AG04449 (cell line): ENCODE measurements around the gene PLXNA4.

Experiments
- CTCF ChIA-PET: fragments of 350-600 bp; formaldehyde crosslinking; extraction: SDS; loops from one replicate; lab custom pipeline; 2021; ENCODE audit warnings: antibody characterized with exemption; lab: Yijun Ruan, JAX
- POLR2A ChIA-PET: fragments of 400-600, 350-600 bp; formaldehyde crosslinking; extraction: SDS; loops from one replicate; lab custom pipeline; 2020; ENCODE audit warnings: antibody characterized with exemption, inconsistent platforms; lab: Yijun Ruan, JAX
- DNase-seq: peaks from one replicate; pipeline ENCODE4 v3.0.0-alpha.2; 2010; ENCODE audit warnings: low read depth, low spot score
- H3K4me3 ChIP-seq: 2 replicates; pipeline ENCODE4 v1.5.1; 2011; ENCODE audit warnings: low read depth, mild to moderate bottlenecking, control low read depth, low read length
- CTCF ChIP-seq: IDR thresholded peaks from one replicate; pipeline ENCODE4 v1.5.1; 2011; ENCODE audit warnings: mild to moderate bottlenecking, moderate library complexity, low read length, control low read depth, inconsistent platforms; ENCODE audit not compliant: insufficient read depth; ENCODE audit errors: missing control alignments

The PLXNA4 gene

GRCh38 chr7:132489776-132490237 lies 86.5 kb downstream of the PLXNA4 start:
- ChIA-PET POLR2A (no interaction called here), CTCF (no interaction called here)
- no peak overlapping the region for H3K4me3 ChIP-seq
- TF ChIP-seq CTCF = no peak
- no peak for DNase-seq

- H3K4me3 ChIP-seq = no peak overlapping the region
- CTCF ChIA-PET = no interaction called here
- POLR2A ChIA-PET = no interaction called here
- DNase-seq = no peak
- TF ChIP-seq CTCF = no peak
These were observed 87.5 kb downstream of the PLXNA4 start for GRCh38 chr7:132488634-132489302.

GRCh38 chr7:132486274-132486610 lies 90.0 kb downstream of the PLXNA4 start:
- ChIA-PET CTCF (no interaction called here), POLR2A (no interaction called here)
- TF ChIP-seq CTCF = no peak
- no peak for DNase-seq
- H3K4me3 ChIP-seq = no peak overlapping the region

GRCh38 chr7:132485600-132486273 lies 90.5 kb downstream of the PLXNA4 start:
- H3K4me3 ChIP-seq = no peak overlapping the region
- ChIA-PET CTCF (no interaction called here), POLR2A (no interaction called here)
- TF ChIP-seq CTCF = no peak
- DNase-seq = no peak

- H3K4me3 ChIP-seq = no peak overlapping the region
- DNase-seq = no peak
- ChIA-PET POLR2A (no interaction called here), CTCF (no interaction called here)
- no peak for TF ChIP-seq CTCF
These were observed 91.1 kb downstream of the PLXNA4 start for GRCh38 chr7:132485136-132485535.

GRCh38 chr7:132482866-132483265 lies 93.4 kb downstream of the PLXNA4 start:
- DNase-seq = no peak
- POLR2A ChIA-PET = no interaction called here
- CTCF ChIA-PET = no interaction called here

More at GRCh38 chr7:132482866-132483265, 93.4 kb downstream of the PLXNA4 start:
- H3K4me3 ChIP-seq = no peak overlapping the region
- no peak for TF ChIP-seq CTCF
